Thyroid gland (tissue), 4 donors: ENCODE measurements around the gene TES. TPM values are rescaled to one million over a fixed set of nuclear protein-coding genes. Genes with fewer than 3 reads are reported as not detected.

ENCODE experiments used
- DNase-seq, 2 donors: peaks; one replicate each; pipeline ENCODE4 v3.0.0-alpha.2; 2019
- H3K27ac ChIP-seq, 3 donors: fragments of 200-600 bp; sonication (generic); 1 replicate in 2 of 3; 2 replicates in 1 of 3; pipeline ENCODE4 v1.5.1; 2016 to 2019; ENCODE audit warnings: mild to moderate bottlenecking in 1 of 3, moderate library complexity in 1 of 3
- H3K27me3 ChIP-seq: fragments of 200-600 bp; sonication (generic); one replicate; pipeline ENCODE4 v1.5.1; 2019
- H3K36me3 ChIP-seq, 2 donors: fragments of 200-600 bp; sonication (generic); one replicate each; pipeline ENCODE4 v1.5.1; 2016 to 2019
- H3K4me1 ChIP-seq, 2 donors: fragments of 200-600 bp; sonication (generic); one replicate each; pipeline ENCODE4 v1.5.1; 2017 to 2019
- H3K4me3 ChIP-seq, 3 donors: fragments of 200-600 bp; sonication (generic); replicated peaks in 1 of 3; 1 replicate in 2 of 3; 2 replicates in 1 of 3; pipeline ENCODE4 v1.5.1; 2016; ENCODE audit warnings: mild to moderate bottlenecking in 1 of 3
- H3K9me3 ChIP-seq: fragments of 200-600 bp; sonication (generic); one replicate; pipeline ENCODE4 v1.5.1; 2017
- POLR2A ChIP-seq, 2 donors: fragments of 450-650 bp; IDR thresholded peaks; one replicate each; pipeline ENCODE4 v1.6.1; 2017; ENCODE audit warnings: antibody characterized with exemption in 2 of 2, mild to moderate bottlenecking in 2 of 2, moderate library complexity in 1 of 2
- WGBS, 2 donors: methylation state at CpG; one replicate each; pipeline ENCODE4 v1.1.5; 2017; 5-methylcytosine and 5-hydroxymethylcytosine counted together
- intact Hi-C: fragments of 100-400 bp; cut with DNase I; formaldehyde crosslinking; loops from one replicate; pipeline ENCODE4 v1.15.1; 2023
- total RNA-seq, 4 donors: library from RNA; depleted of rRNA; stranded (reverse); fragments of >200 nt; gene quantifications; one replicate each; pipeline ENCODE4 v1.2.3, GENCODE V29; 2016
- TF ChIP-seq, protein P1 (sequence below), 6 experiments: fragments of 200-600 bp in 3 of 6; fragments of 450-650 bp in 3 of 6; sonication (generic) in 3 of 6; IDR thresholded peaks; one replicate each; pipeline ENCODE4 v1.5.1; 2016 to 2019; ENCODE audit warnings: antibody characterized with exemption in 6 of 6, mild to moderate bottlenecking in 2 of 6, inconsistent platforms in 1 of 6, moderate library complexity in 1 of 6

TES gene
- total RNA-seq, 4 donors from 2014 or later = 148 to 177 (median 158) TPM

DNA sequence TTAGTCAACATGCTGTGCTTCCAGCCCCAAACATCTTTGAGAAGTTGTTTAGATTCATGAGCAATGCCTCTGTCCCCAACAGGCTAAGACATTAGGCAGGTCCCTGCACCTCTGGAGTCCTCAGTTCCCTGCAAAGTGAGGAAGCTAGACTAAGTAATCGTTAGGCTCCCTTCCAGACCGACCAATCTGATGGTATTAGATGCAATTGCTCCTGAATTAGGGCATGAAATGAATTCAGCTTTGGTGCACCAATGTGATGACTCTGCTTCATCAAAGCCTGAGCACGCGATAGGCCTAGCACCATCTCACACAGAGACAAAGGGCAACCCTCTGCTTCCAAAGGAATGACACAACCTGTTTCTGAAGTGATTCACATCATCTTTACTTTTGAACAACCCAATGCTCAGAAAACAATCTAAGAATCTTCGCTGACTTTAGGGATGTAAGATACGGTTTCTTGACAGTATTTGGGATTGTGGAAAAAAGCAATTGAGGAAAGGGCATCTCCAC, 723 bp upstream of the TES start:
- Histone ChIP-seq H3K9me3 (no peaks in the 10 kb centered on the region), H3K4me3 (no peak overlapping the region), H3K4me1 (peaks cover 21 to 28% of the 10 kb centered on the region in 2 donors), H3K27me3 (no peaks in the 10 kb centered on the region), H3K27ac (peak overlapping the region in 2 of 3 donors; percentile 94 to 97), H3K36me3 (no peaks in the 10 kb centered on the region)
- DNase-seq = no peak
- intact Hi-C loops = no loop called here
- no peak for TF ChIP-seq POLR2A (IDR thresholded peaks at IDR 0.05)
- TF ChIP-seq, protein P1, sequence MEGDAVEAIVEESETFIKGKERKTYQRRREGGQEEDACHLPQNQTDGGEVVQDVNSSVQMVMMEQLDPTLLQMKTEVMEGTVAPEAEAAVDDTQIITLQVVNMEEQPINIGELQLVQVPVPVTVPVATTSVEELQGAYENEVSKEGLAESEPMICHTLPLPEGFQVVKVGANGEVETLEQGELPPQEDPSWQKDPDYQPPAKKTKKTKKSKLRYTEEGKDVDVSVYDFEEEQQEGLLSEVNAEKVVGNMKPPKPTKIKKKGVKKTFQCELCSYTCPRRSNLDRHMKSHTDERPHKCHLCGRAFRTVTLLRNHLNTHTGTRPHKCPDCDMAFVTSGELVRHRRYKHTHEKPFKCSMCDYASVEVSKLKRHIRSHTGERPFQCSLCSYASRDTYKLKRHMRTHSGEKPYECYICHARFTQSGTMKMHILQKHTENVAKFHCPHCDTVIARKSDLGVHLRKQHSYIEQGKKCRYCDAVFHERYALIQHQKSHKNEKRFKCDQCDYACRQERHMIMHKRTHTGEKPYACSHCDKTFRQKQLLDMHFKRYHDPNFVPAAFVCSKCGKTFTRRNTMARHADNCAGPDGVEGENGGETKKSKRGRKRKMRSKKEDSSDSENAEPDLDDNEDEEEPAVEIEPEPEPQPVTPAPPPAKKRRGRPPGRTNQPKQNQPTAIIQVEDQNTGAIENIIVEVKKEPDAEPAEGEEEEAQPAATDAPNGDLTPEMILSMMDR (IDR thresholded peaks at IDR 0.05) = no peak
- 96 to 98% methylated on average over 6 of the region's 6 CpGs for WGBS, 2 donors

DNA sequence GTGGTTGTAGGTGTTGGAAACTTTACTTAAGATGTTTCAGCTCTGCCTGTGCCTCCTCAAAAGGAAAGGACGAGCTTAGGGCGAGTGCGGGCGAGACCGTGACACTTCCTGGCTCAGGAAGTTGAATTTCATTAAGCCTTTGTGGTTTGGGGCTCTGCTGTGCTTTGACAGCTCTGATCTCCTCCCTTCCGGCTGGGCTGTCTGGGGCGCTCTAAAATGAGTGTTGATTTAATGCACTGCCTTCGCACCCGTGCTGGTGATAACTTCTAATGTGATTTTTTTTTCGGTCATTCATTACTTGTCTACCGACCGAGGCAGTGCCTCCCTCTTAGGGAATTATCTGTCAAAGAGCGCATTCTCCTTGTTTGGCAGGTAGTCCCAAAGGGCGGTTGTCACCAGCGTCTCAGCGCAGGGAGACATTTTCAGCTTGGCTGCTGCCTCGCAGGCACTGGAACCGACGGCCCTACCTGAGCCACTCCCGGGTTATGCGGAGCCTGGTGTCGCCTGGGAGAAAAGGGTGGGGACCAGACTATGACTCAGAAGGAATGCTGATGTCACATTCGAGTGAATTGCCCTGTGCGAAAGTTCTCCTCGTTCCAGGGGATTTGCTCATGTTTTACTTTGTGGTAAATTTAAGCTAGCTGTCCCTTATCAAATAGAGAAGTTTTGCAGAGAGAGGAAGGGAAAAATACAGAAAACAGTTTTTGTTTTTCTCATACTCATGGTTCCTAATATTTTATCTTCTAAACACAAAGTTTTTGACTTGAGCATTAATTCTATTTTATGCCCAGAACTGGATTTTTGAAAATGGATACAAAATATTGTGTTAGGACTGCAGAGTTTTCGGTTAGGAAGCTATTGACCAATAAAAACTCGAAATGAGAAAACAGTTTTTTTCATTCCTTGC, 920 bp downstream of the TES start:
- intact Hi-C loops = no loop called here
- TF ChIP-seq POLR2A (IDR thresholded peaks at IDR 0.05) = peak; percentile 92 to 98
- TF ChIP-seq, protein P1 (IDR thresholded peaks at IDR 0.05) = no peak
- WGBS, 2 donors = 3 to 4% methylated on average over 27 of the region's 27 CpGs

DNA sequence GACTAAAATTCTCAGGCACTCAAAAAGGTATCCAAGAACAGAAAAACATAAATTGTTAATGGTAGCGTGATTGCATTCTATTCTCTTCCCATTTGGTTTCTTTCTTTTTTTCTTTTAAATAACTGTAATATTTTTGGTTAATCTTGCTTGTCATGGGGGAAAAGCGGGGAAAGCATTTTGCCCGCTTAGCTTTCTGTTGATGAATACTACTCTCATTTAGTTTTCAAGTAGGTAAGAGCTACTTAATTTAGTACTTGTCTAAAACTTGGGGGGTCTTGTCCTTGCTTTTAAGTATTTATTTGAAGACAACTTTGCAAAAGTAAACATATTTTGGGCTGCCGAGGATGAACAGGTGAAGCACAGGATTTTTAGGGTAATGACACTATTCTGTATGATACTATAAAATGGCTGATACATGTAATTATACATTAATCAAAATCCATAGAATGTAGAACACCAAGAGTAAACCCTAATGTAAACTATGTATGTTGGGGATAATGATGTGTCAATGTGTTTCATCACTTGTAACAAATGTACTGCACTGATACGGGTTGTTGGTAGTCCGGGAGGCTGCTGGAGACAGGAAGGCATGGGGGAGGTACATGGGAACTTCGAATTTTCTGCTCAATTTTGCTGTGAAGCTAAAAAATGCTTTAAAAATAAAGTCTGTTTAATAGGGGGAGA, 1.7 kb downstream of the TES start:
- no peaks in the 10 kb centered on the region for H3K36me3 ChIP-seq
- H3K4me1 ChIP-seq = peaks cover 35 to 50% of the 10 kb centered on the region in 2 donors
- peak overlapping the region; percentile 88 to 97 (median 94) for H3K27ac ChIP-seq
- WGBS, 2 donors = 58 to 71% methylated on average over 7 of the region's 7 CpGs
- DNase-seq = no peak
- intact Hi-C loops = no loop called here
- no peaks in the 10 kb centered on the region for H3K27me3 ChIP-seq
- H3K4me3 ChIP-seq = peak overlapping the region in 2 of 3 donors; percentile 47 to 63
- no peaks in the 10 kb centered on the region for H3K9me3 ChIP-seq
- TF ChIP-seq POLR2A (IDR thresholded peaks at IDR 0.05) = no peak
- TF ChIP-seq, protein P1 (IDR thresholded peaks at IDR 0.05) = no peak

More for the DNA sequence above, 920 bp downstream of the TES start:
- Histone ChIP-seq H3K27ac (peak overlapping the region; percentile 88 to 97 (median 94)), H3K4me3 (peak overlapping the region; percentile 19 to 63 (median 47)), H3K9me3 (no peaks in the 10 kb centered on the region), H3K27me3 (no peaks in the 10 kb centered on the region), H3K4me1 (peaks cover 35 to 44% of the 10 kb centered on the region in 2 donors), H3K36me3 (no peaks in the 10 kb centered on the region)
- DNase-seq = peak; percentile 89 to 92

DNA sequence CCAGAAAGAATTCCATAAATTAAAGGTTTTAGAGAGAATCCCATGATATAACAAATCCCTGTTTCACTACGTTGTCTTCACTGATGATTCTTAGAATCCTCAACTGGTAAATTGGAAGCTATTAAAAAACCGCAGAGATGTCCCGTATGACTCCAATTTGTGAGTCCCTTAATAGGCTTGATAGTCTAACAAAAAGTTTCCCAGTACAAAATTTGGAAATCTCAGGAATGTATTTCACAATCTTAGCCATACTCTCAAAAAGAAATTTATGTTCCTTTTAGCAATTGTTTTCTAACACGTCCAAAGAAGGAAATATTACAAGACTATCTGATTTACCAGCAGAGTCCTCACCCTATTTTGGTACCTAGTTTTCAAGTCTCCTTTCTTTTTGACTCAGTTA, 2.5 kb downstream of the TES start:
- TF ChIP-seq, protein P1 (IDR thresholded peaks at IDR 0.05) = no peak
- Histone ChIP-seq H3K4me1 (peaks cover 38 to 56% of the 10 kb centered on the region in 2 donors), H3K36me3 (no peaks in the 10 kb centered on the region)

More for the DNA sequence above, 2.5 kb downstream of the TES start:
- no peaks in the 10 kb centered on the region for H3K27me3 ChIP-seq
- 72 to 82% methylated on average over 4 of the region's 4 CpGs for WGBS, 2 donors
- H3K27ac ChIP-seq = peak overlapping the region in 2 of 3 donors; percentile 40 to 97
- no peak overlapping the region for H3K4me3 ChIP-seq
- no peaks in the 10 kb centered on the region for H3K9me3 ChIP-seq
- intact Hi-C loops = no loop called here
- no peak for DNase-seq
